NCI-H510A (cell line): Measurements from ENCODE around the gene ADORA2A.

ENCODE experiments used
- DNase-seq: peaks from one replicate; lab custom pipeline; 2025; lab: John Stamatoyannopoulos, UW

The ADORA2A gene

DNA sequence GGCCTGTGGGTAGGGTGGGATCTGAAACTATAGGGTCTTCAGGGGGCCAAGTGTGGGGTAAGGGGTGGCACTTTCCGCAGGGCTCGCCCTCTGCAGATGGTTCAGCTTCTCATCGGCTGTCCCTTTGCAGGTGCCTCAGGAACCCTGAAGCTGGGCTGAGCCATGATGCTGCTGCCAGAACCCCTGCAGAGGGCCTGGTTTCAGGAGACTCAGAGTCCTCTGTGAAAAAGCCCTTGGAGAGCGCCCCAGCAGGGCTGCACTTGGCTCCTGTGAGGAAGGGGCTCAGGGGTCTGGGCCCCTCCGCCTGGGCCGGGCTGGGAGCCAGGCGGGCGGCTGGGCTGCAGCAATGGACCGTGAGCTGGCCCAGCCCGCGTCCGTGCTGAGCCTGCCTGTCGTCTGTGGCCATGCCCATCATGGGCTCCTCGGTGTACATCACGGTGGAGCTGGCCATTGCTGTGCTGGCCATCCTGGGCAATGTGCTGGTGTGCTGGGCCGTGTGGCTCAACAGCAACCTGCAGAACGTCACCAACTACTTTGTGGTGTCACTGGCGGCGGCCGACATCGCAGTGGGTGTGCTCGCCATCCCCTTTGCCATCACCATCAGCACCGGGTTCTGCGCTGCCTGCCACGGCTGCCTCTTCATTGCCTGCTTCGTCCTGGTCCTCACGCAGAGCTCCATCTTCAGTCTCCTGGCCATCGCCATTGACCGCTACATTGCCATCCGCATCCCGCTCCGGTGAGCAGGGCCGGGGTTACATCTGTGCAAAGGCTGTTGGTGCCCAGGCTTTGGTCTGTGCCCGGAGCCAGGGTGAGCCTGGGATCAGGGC, 5.8 kb downstream of the ADORA2A start:
- no peak for DNase-seq

DNA sequence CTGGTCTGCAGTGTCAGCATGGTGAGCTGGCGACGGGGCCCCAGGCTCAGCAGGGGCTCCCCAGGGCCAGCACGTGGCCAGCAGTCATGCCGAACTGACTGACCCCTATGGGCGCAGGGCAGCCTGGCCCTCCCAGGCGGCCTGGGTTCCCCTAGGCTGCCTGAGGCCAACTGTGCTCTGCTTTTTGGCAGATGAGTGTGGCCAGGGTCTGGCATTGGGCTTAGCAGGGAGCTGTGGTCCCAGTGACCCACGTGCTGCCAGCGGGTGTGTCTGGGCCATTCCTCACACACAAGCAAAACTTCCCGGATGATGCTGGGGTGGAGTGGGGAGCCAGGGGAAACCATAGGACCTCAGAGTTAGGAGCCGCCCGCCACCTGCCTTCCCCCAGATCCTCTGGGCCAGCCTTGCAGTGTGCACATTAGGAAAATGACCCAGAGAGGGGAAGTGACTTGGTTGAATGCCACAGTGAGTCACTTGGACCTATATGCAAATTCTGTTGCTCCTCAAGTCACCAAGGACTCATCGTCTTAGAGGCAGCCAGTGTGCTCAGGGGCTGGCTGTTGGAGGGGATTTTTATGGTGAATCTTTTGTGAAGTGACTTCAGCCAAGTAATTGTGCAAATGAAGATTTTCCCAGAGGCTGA, 6.5 kb downstream of the ADORA2A start:
- no peak for DNase-seq

DNA sequence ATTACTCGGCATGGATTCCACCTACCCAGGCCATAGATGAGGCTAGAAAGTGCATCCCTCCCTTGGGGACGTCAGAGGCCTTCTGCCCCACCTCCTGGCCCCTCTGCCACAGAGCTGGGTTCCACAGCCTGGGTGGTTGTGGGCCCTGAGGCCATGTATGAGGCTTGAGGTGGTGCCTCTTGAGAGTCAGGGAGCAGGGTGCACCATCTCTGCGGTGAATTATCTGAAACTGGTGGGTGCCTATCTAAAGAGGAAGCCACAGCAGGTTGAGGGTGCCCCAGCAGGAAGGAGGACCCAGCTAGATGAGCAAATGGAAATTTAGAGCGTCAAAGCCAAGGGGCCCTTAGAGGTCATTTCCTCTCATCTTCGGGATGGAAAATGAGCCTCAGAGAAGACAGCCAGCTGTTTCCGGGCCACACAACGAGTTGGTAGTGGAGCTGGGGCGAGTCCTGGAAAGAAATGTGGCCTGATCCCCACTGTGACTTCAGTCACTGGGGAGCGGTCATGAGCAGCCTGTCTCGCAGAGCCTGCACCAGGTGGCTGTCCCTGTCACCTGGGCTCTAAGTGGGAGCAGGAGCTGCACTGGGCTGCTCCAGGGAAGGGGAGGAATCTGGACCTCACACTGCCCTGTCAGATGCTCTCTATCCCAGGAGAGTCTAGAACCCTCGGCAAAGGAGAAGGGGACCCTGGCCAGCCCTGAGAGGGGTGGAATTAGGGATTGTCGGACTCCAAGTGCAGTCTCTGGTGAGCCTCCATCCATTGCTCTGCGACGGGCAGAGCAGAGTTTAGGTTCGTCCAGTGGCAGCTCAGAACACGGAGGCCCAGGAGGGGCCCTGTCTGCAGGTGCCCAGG, 7.3 kb downstream of the ADORA2A start:
- no peak for DNase-seq

DNA sequence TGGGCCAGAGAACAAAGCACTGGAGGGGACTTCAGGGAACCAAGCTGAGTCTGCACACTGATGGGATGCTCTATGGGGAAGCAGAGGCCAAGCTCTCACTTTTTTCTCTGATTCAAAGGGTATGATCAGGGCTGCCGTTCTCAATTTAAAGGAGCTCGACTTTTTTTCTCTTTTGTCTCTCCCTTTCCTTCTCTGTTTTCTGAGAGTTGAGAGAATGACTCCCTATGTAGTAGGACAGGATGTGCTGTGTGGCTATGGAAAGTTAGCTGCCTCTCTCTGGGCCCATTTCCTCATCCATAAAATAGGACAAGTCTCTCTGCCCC, 7.9 kb downstream of the ADORA2A start:
- DNase-seq: no peak

DNA sequence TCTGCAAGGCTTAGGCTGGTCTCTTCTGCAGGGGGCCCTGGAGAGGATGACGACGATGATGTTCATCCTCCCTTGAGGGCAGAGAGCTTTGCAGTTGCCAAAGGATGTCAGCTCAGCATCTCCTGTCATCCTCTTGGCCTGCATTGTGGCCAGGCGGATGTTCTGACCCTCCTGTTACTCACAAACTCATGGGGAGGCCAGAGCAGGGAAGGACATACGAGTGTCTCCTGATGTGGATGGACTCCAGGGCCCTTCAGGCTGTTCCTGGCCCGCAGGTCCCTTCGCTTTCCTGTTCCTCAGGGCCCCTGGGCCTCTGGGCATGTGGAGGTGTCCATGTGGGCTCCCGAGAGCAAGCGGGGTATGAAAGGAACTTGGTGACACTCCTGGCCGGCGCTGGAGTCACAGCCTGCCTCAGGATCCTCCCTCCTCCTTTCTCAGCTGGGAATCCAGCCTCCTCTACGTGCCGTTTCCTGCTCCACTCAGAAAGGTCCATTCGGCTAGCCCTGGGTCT, 8.5 kb downstream of the ADORA2A start:
- DNase-seq: no peak

DNA sequence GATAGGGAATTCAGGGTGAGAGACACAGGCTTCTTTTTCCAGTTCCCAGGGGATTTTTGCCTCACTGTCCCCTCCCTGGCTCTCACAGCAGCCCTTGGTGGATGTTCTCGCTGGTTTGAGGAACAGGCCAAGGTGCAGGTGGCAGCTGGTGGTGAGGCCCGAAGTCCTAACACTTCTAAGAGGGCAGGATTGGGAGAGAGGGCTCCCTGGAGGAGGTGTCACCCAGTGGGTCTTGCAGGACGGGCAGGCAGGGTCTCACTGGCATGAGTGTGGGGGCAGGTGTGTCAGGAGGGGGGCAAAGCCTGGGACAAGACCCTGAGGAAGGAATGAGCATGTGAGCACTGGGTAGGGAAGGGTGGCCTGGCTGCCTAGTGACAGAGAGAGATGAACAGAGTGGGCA, 9.2 kb downstream of the ADORA2A start:
- no peak for DNase-seq

DNA sequence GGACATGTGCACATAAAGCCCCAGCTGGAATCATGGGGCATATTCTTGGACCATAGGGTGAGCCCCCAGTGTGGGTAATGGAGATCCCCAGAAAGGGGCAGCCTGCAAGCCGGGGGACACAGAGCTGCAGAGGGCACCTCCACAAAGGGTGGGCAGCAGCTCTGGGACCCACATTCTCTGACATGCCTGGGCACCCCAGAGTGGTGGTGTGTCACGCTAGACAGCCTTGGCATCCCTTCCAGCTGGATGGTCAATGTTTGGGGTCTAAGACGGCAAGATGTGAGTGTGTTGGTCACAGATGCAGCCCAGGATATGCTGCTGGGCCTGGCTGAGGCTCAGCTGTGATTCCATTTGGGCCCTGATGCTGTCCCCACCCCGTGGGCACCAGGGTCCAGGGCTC, 9.7 kb downstream of the ADORA2A start:
- DNase-seq: no peak

DNA sequence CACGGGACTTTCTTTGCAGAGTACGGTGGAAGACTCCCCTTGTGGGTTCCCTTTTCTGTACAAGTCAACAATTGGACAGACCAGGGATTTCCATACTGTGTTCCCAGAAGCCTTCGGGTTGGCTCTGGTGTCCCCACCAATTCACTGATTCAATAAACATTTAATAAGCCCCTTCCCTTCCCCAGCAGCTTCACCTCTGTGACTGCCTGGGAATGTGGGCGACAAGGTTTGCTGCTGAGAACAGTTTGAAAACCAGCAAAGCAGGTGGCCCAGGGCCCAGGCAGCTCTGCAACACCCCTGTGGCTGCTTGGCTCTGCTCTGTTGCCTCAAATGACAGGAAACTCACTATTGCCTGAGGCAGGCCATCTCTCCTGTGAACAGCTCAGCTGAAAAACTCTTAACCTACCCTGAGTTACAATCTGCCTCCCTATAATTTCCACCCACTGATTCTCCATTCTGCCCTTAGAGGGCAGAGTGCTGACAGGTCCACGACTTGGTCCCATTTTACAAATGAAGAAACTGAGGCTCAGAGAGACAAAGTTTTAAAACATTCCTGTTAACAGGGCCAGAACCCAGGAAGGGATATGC, 10.4 kb downstream of the ADORA2A start:
- DNase-seq: no peak

DNA sequence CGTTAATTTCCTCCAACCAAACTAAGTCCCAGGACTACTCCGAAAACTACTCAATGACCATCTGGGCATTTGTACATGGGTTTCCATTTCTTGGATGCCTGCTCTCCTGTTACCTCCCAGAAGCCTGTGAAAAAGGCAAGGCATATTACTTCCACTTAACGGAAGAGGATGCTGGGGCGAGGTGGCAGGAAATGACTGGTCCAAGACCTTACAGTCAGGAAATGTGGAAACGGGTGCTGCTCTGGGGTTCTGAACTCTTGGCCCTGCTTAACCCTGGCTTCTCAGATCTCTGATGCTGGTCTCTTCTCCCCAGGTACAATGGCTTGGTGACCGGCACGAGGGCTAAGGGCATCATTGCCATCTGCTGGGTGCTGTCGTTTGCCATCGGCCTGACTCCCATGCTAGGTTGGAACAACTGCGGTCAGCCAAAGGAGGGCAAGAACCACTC, 12.9 kb downstream of the ADORA2A start:
- no peak for DNase-seq

DNA sequence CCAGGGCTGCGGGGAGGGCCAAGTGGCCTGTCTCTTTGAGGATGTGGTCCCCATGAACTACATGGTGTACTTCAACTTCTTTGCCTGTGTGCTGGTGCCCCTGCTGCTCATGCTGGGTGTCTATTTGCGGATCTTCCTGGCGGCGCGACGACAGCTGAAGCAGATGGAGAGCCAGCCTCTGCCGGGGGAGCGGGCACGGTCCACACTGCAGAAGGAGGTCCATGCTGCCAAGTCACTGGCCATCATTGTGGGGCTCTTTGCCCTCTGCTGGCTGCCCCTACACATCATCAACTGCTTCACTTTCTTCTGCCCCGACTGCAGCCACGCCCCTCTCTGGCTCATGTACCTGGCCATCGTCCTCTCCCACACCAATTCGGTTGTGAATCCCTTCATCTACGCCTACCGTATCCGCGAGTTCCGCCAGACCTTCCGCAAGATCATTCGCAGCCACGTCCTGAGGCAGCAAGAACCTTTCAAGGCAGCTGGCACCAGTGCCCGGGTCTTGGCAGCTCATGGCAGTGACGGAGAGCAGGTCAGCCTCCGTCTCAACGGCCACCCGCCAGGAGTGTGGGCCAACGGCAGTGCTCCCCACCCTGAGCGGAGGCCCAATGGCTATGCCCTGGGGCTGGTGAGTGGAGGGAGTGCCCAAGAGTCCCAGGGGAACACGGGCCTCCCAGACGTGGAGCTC, 13.5 kb downstream of the ADORA2A start:
- no peak for DNase-seq

DNA sequence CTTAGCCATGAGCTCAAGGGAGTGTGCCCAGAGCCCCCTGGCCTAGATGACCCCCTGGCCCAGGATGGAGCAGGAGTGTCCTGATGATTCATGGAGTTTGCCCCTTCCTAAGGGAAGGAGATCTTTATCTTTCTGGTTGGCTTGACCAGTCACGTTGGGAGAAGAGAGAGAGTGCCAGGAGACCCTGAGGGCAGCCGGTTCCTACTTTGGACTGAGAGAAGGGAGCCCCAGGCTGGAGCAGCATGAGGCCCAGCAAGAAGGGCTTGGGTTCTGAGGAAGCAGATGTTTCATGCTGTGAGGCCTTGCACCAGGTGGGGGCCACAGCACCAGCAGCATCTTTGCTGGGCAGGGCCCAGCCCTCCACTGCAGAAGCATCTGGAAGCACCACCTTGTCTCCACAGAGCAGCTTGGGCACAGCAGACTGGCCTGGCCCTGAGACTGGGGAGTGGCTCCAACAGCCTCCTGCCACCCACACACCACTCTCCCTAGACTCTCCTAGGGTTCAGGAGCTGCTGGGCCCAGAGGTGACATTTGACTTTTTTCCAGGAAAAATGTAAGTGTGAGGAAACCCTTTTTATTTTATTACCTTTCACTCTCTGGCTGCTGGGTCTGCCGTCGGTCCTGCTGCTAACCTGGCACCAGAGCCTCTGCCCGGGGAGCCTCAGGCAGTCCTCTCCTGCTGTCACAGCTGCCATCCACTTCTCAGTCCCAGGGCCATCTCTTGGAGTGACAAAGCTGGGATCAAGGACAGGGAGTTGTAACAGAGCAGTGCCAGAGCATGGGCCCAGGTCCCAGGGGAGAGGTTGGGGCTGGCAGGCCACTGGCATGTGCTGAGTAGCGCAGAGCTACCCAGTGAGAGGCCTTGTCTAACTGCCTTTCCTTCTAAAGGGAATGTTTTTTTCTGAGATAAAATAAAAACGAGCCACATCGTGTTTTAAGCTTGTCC, 14.3 kb downstream of the ADORA2A start:
- DNase-seq: no peak

DNA sequence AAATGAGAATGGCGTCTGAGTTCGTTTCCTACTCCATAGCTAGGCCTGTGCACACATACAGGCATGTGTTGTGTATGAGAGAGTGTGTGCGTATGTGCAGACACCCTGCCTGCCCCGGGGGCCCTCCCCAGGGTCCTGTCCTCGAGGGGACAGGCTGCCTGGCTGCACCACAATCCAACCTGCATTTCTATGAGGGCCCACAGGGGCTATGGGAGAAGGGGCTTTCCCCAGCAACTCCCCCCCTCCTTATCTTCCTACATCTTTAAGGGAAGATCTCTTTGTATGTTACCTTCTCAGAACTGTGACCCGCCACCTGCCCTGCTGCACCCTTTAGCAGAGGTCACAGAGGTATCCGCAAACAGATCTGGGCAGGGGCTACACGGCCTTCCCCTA, 14.9 kb downstream of the ADORA2A start:
- DNase-seq: no peak

DNA sequence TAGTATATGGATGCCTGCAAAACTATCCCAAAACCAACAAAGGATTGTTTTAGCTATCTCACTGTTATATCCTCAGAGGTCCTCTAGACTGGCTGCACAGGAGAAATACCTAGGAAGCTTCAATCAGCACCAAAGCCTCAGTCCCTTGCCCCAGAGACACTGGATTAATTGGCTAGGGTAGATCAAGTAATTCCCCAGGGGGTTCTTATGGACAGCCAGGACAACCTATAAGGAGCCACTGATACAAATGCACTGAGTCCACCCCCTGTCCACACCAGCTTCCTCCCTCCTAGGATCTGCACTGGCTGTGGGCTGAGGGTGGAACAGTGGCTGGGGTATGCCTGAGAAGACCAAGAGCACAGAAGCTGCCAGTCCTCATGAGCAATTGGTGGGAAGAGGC, 16.3 kb downstream of the ADORA2A start:
- DNase-seq: no peak

DNA sequence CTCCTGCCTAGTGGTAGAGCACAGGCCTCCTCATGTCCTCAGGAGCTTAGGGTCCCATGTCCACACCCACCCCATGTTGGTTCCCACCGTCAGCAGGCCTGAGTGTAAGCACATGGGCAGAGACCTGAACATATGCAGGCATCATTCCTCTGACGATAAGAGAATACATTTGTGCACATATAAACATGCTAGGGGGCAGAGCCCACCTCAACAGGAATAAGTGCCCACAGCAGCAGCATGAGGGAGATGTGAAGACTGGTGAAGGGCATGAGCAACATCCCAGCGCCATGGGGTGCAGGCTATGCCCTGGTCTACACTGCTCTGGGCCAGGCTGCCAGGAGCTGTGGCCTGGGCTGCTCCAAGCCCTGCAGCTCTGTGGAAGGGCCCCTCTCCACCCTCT, 16.9 kb downstream of the ADORA2A start:
- DNase-seq: no peak

DNA sequence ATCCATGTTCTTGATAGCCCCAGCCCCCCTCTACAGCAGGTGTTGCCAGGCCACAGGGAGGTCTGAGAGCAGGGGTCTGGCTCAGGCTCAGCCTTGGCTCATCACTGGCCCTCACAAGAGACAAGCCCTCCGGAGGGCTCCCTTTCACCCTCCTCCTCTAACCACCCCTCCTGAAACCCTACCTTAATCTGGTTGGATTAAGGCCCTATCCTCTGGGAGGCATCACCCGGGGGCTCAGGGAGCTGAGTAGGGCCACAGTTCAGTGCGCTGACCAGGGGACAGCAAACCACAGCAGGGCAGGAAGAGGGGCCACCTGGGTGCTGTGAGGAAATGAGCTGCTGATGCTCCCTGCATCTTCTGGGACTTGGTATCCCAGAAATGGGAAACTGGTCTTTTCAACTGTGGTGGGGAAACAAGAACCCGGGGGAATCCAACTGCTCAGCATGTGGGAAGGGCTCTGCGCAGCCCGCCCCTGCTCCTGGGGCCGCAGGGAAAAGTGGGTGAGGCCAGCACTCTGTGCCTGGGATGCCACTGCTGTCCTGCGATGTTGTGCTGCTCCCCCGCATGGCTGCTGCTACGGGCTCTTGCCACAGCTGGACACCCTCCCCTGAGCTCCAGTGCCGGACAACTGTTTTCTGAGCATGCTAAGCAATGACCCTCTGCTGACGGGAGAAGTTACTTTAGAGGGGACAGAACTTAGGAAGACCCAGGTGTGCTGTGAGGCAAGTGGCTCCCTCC, 17.5 kb downstream of the ADORA2A start:
- no peak for DNase-seq

DNA sequence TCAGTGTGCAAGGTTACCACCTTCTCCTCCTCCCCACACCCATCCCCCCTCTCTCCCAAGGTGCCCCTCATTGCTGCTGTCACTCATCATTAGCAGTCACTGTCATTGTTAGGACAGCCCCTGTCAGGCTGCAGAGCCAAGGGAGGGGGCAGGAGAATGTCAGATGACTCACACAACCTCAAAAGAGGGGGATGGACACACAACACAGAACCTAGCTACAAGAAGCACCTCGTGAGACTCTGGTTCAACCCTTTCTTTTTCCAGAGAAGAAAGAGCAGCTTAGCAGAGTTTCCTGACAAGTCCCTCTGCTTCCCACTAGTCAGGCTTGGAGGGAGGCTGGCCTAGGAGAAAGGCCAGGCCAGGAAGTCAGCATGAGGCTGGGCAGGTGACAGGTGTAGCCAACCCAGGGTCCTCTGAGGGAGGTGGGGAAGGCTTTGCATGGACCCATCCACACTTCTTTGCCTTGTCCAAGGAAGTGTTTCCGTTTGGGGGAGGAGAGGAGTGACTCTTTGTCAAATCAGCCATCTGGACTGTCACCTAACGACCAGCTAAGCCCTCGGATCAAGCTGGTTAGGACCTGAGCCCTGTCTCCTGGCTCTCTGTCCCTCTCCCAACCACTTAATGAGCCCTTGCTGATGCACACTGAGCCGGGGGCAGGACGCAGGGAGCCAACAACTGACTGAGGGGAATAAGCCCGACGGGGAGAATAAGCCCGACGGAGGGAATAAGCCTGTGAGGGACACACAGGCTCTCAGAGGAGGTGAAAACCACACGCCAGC, 18.3 kb downstream of the ADORA2A start:
- no peak for DNase-seq

DNA sequence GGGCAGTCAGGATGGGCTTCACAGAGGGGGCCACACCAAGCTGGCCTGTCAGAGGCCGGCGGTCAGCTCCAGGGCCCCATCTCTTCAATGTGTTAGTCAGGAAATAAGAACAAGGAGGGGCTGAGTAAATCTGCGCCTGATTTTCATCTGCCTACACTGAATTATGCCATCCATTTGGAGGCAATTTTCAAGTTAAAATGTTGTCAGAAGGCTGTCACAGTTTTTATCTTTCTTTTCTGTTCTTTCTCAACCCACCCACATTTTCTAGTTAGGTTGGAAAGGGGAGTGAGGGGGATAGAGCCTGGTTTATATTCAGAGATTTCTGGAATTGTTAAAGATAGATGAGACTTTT, 18.8 kb downstream of the ADORA2A start:
- DNase-seq: no peak

DNA sequence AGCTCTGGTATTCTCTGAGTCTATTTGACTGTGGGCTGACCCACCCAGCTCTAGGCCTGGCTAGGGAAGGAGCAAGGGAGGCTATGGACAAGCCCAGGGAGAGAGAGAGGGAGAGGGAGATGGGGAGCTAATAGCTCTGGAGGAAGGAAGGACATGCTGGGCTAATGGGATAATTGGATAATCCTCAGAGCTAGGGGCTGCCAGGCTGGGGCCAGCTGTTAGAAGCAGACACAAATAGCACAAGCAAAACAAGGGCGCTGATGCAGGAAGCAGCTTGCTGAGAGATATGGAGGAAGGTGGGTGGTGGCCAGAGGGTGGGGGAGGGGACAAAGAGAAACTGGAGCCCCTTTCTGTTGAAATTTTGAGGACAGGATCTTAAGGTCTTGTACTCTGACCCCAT, 23.2 kb downstream of the ADORA2A start:
- DNase-seq: no peak

DNA sequence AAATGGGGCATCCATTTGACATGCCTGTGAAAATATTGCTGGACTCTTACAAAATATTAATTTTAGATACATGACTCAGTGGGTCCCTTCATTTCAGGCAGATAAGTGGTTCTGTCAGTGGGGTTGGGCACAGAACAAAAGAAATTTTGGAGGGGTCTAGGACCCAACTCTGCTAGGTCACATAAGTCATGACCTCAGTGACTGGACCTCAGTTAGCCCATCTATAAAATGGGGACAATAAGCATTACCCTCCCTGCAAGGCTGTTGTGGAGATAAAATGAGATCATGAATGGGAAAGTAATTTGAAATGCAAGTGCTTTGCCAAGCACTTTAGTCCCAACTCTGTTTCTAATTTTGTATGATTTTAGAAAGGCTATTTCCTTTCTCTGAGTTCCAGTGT, 23.8 kb downstream of the ADORA2A start:
- no peak for DNase-seq
